Measurements from ENCODE around the gene TEP1. TPM values are rescaled to one million over a fixed set of nuclear protein-coding genes. Genes with fewer than 3 reads are reported as not detected.
A peak's percentile ranks its signal among the peaks of the same experiment; 100 is the strongest.

TEP1 gene
- total RNA-seq, 2 experiments from 2014 or later, result 13.4 to 26.8 TPM

DNA sequence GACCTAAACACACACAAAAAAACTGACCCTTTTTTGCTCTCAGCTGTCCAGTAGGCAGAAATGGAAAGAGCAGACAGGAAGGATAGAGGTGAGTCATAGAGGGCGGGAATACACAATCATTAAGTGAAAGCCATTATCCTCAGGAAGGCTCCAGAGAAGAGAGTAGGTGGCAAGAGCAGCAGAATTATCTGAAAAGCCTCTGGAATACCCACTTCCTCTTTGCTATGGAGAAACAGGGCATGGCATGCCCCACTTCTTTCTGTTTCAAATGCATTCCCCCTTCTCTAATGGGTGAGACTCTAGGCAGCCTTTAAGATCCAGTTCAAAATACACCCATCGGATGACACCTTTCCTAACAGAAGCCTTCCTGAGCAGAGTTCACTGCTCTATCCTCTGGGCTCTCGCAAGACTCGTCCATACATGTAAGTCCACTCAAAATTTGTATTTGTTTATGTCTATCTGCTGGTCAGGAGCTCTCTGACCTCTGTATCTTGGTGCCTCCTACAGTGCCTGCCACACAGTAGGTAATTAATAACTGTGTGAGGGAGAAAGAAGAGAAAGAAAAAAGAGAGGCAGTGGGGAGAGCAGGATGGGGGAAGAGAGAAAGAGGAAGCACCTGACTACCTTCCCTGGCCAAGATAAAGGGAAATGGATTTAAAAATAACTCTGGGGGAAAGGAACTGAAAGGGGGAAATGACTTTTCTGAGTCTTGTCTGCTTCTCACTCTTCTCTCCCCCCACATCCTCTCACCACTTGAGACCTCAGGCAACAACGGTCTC, 14.1 kb upstream of the TEP1 start:
- peak overlapping the region; percentile 54 for H3K4me3 ChIP-seq (ENCODE audit: low read depth, low read length, poor library complexity, severe bottlenecking)
- H3K4me1 ChIP-seq (ENCODE audit: insufficient read depth, low read length, poor library complexity, severe bottlenecking), result peaks cover 55% of the 10 kb centered on the region

DNA sequence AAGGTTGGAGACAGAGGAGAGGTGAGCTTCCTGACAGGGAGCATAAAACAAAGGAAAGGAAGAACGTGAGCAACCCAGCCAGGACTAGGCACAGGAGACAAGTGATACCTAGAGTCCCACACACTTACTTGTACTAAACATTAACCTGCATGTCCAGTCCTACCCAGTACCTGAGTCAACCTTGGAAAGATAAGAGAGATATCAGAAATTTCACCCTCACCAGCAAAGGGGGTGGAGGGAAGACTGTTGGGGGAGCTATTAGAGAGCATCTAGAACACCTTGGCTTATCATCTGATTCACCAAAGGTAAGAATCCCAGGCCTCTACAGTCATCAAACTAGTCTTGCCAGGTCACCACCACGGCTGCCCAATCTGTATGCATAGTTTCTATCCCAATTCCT, 11.6 kb upstream of the TEP1 start:
- H3K9me3 ChIP-seq (ENCODE audit: low read length), result no peaks in the 10 kb centered on the region
- BruUV-seq (replicated peaks), result no TSS peak
- H2AFZ ChIP-seq (ENCODE audit: low read length), result no peak overlapping the region
- CTCF ChIA-PET (ENCODE audit: unreplicated experiment), result interaction anchor here (0.6 to 1.6 kb wide), 2 partner anchors 9 to 45 kb away, joined by 3 to 8 read pairs; no protein-coding TSS in a partner anchor
- no peak overlapping the region for H3K4me3 ChIP-seq (ENCODE audit: low read depth, low read length, poor library complexity, severe bottlenecking)
- H3K4me2 ChIP-seq (ENCODE audit: low read length), result no peak overlapping the region
- H3K79me2 ChIP-seq (ENCODE audit: insufficient read depth, low read depth, low read length), result no peaks in the 10 kb centered on the region
- no peaks in the 10 kb centered on the region for H3K9me2 ChIP-seq (ENCODE audit: insufficient read depth, low read length)
- intact Hi-C loops (cut with micrococcal nuclease; ENCODE audit: unreplicated experiment), result no loop called here
- DNase-seq (ENCODE audit: low spot score), result no peak
- peaks cover 57% of the 10 kb centered on the region for H3K4me1 ChIP-seq (ENCODE audit: insufficient read depth, low read length, poor library complexity, severe bottlenecking)
- TF ChIP-seq, protein P1, sequence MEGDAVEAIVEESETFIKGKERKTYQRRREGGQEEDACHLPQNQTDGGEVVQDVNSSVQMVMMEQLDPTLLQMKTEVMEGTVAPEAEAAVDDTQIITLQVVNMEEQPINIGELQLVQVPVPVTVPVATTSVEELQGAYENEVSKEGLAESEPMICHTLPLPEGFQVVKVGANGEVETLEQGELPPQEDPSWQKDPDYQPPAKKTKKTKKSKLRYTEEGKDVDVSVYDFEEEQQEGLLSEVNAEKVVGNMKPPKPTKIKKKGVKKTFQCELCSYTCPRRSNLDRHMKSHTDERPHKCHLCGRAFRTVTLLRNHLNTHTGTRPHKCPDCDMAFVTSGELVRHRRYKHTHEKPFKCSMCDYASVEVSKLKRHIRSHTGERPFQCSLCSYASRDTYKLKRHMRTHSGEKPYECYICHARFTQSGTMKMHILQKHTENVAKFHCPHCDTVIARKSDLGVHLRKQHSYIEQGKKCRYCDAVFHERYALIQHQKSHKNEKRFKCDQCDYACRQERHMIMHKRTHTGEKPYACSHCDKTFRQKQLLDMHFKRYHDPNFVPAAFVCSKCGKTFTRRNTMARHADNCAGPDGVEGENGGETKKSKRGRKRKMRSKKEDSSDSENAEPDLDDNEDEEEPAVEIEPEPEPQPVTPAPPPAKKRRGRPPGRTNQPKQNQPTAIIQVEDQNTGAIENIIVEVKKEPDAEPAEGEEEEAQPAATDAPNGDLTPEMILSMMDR (conservative IDR thresholded peaks at IDR 0.05; ENCODE audit: low read length), result no peak
- no peak for TF ChIP-seq EZH2phosphoT487 (IDR thresholded peaks at IDR 0.05; ENCODE audit: borderline replicate concordance, low read depth, low read length)
- POLR2A ChIA-PET, result interaction anchor here (0.8 to 3.2 kb wide), 5 partner anchors 9 to 97 kb away, joined by 3 to 16 read pairs (median 4); partner anchors contain the start of genes APEX1 and OSGEP
- no peaks in the 10 kb centered on the region for H3K36me3 ChIP-seq (ENCODE audit: insufficient read depth, low read length)
- H3K27ac ChIP-seq (ENCODE audit: low read depth, low read length, poor library complexity, severe bottlenecking), result no peak overlapping the region
- no peaks in the 10 kb centered on the region for H4K20me1 ChIP-seq (ENCODE audit: insufficient read depth, low read length)

More for the DNA sequence above, 14.1 kb upstream of the TEP1 start:
- Histone ChIP-seq H3K4me2 (ENCODE audit: low read length) (peak overlapping the region; percentile 89), H2AFZ (ENCODE audit: low read length) (peak overlapping the region; percentile 59; the same call in 1 of the 2 replicates), H3K36me3 (ENCODE audit: insufficient read depth, low read length) (no peaks in the 10 kb centered on the region), H4K20me1 (ENCODE audit: insufficient read depth, low read length) (no peaks in the 10 kb centered on the region), H3K27ac (ENCODE audit: low read depth, low read length, poor library complexity, severe bottlenecking) (peak overlapping the region; percentile 94), H3K9me2 (ENCODE audit: insufficient read depth, low read length) (no peaks in the 10 kb centered on the region), H3K9me3 (ENCODE audit: low read length) (no peaks in the 10 kb centered on the region), H3K79me2 (ENCODE audit: insufficient read depth, low read depth, low read length) (no peaks in the 10 kb centered on the region)
- intact Hi-C loops (cut with micrococcal nuclease; ENCODE audit: unreplicated experiment), result no loop called here
- ChIA-PET POLR2A (interaction anchor here (0.7 to 3.4 kb wide), 5 partner anchors 14 to 76 kb away, joined by 3 to 14 read pairs (median 4); partner anchors contain the start of genes APEX1, OSGEP and PIP4P1), CTCF (ENCODE audit: unreplicated experiment) (interaction anchor here (0.9 kb wide), 1 partner anchor 28 kb away, joined by 3 read pairs; the partner anchor contains the start of gene APEX1)
- no TSS peak for BruUV-seq (replicated peaks)
- peak; percentile 82 for DNase-seq (ENCODE audit: low spot score)
- no peak for TF ChIP-seq EZH2phosphoT487 (IDR thresholded peaks at IDR 0.05; ENCODE audit: borderline replicate concordance, low read depth, low read length)
- TF ChIP-seq, protein P1 (conservative IDR thresholded peaks at IDR 0.05; ENCODE audit: low read length), result no peak

All from OCI-LY7 (cell line).